HL-60/S4 (cell line): ENCODE results near the gene SSH2.
"Not testable (repeated sequence)": the region's sequence is repeated elsewhere in the genome, so short reads cannot be mapped to it uniquely, and the experiment has no call there.

Source experiments
- in situ Hi-C: fragments of 300-500 bp; cut with MboI; formaldehyde crosslinking; loops from 2 replicates; pipeline ENCODE4 v1.14.3; 2022; ENCODE audit warnings: low sequenced_read_pairs

Gene SSH2

DNA sequence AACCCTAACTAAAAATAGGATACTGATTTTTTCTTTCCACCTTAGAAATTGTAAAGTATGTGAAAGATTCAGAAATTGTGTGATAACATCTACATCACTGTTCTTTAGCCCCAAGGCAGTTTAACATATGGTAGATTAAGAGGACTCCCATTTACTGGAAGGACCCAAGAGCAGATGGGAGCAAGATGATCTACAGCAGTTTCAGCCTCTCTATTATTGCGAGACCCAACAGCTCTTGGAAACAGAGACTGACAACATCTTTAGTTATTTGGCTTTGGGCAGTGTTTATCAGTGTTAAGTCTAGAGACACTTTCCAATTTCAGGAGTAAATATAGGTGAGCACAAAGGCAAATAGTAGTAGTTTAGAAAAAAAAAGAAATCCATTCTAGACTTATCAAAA is 182.4 kb downstream of the SSH2 start:
- in situ Hi-C loops = no loop called here

DNA sequence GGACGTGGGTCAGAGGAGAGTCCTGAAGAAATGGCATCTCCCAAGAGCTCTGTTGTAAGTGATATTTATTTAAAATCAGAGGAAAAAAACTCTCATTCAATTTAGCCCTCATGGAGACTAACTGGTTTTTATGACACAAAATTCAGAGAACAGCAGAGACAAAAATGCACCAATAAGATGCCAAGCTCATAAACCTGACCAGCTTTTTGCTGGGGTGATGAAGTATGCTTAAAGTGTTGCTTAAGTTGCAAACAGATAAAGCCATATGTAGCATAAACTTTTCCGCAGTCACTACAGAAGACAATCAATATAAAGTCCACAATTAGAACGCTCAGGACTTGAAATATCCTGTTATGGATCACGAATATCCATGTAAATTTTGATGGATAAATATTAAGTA is 183.4 kb downstream of the SSH2 start:
- in situ Hi-C loops = no loop called here

DNA sequence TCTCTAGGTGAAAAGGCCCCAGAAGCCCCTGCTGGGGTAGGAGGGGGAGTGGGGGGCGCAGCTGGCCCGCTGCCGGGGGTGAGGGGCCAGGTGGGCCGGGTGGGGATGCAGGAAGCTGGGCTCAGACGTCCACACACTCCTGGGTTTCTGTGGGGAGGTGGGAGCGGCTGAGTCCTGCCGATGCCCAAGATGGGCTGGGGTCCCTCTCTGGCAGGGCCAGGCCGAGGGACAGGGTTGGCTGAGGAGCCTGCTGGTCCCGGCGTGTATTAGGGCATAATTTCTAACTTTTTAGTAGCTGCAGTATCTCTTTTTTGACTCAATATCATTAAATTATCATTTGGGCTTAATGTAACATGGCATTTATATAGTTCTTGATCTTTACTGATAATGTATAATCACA is 185.9 kb downstream of the SSH2 start:
- in situ Hi-C loops = no loop called here

DNA sequence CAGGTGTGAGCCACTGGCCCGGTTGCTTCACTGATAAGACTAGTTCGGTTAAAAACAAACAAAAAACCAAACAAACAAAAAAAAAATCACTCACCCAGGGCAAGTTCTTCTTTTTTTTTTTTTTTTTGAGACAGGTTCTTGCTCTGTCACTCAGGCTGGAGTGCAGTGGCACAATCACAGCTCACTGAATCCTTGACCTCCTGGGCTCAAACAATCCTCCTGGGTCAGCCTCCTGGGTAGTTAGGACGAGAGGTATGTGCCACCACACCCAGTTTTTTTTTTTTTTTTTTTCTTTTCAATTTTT is 187.9 kb downstream of the SSH2 start:
- in situ Hi-C loops = no loop called here

GRCh38 chr17:29740017-29740416 is 190.0 kb downstream of the SSH2 start:
- in situ Hi-C loops = no loop called here

DNA sequence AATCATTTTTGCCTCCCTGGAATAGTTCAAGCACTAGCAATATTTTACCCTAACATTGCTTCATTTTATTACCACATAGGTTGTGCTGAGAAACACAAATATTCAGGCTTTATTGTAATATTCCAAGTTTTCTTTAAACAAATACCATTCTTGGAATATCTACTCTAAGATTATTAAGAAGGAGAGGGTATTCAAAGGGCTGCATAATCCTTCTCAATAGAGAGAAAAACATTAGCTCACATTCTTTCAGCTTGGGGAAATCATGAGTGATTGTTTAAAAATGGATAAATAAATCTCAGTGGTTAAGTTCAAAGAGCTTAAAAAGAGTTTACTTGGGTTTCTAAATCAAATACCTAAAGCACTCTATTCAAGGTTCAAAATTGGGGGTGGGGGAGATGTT is 195.4 kb downstream of the SSH2 start:
- in situ Hi-C loops = no loop called here

- in situ Hi-C loops = no loop called here
These were observed 196.9 kb downstream of the SSH2 start for GRCh38 chr17:29733166-29733565.

- in situ Hi-C loops = no loop called here
These were observed 197.4 kb downstream of the SSH2 start for GRCh38 chr17:29732613-29733012.

DNA sequence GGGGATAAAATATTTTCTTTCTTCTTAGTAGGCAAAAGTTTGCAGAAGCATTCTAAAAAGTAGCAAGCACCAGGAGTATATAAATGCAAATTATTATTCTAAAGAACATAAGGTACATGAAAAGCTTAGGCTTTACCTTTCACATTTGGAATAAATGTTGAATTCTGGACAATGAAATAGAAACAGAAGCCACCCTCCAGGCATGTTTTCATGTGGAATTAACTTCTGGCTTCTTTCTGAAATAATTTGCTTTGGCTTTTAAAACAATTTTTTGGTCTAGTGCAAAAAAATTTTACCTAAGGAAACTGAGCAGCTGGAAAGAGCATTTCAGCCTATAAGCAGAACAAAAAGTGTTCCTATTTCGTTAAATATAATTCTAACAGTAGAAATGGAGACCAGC is 197.8 kb downstream of the SSH2 start:
- in situ Hi-C loops = no loop called here

DNA sequence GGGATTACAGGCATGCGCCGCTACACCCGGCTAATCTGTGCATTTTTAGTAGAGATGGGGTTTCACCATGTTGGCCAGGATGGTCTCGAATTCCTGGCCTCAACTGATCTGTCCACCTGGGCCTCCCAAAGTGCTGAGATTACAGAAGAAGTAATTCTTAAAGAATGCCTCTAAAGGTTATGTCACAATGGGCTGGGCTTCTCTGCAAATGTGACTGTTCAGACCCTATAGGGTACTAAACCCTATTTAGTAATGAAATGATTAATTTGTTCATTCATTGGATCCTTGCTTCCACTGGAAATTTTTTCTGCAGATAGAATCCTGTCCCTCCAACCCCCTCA is 198.5 kb downstream of the SSH2 start:
- in situ Hi-C loops = no loop called here

GRCh38 chr17:29728490-29728889 is 201.5 kb downstream of the SSH2 start:
- in situ Hi-C loops = no loop called here

GRCh38 chr17:29726715-29727252 is 203.2 kb downstream of the SSH2 start:
- in situ Hi-C loops = no loop called here

DNA sequence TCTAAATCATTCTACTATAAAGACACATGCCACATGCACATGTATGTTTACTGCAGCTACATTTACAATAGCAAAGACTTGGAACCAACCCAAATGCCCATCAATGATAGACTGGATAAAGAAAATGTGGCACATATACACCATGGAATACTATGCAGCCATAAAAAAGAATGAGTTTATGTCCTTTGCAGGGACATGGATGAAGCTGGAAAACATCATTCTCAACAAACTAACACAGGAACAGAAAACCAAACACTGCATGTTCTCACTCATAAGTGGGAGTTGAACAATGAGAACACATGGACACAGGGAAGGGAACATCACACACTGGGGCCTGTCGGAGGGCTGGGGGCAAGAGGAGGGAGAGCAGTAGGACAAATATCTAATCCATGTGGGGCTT is 204.6 kb downstream of the SSH2 start:
- in situ Hi-C loops = not testable (repeated sequence)

- in situ Hi-C loops = no loop called here
These were observed 206.6 kb downstream of the SSH2 start for GRCh38 chr17:29723278-29724047.

- in situ Hi-C loops = no loop called here
These were observed 207.4 kb downstream of the SSH2 start for GRCh38 chr17:29722411-29723198.

DNA sequence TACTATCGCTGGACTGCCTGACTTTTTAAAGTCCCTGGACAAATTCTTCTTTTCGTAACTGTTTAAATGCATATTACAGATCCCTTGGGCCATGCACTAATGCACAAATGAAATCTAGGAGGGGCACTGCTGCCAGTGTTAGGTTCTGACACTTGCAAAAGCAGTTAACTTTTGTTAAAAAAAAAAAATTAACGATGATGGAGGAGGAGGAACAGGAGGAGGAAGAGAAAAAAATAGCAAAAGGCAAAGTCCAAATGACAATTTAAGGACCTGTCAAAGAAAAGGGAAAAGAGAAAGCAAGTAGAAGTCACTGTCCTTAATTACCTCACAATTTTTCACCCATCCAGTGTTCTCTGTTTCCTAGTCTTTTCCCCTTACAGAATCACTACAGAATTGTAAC is 209.5 kb downstream of the SSH2 start:
- in situ Hi-C loops = no loop called here

DNA sequence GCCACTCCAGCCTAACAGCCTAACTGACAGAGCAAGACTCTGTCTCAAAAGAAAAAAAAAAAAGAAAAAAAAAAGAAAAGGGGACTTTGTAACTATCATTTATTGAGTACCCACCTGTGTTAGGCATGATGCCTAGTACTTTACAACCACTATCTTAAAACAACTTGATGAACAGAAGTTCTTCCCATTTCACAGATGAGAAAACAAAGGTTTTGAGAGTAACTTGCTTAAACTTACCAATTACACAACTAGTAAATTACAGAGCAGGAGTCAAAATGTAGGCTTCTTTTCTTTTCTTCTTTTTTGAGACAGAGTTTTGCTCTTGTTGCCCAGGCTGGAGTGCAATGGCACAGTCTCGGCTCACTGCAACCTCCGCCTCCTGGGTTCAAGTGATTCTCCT is 210.6 kb downstream of the SSH2 start:
- in situ Hi-C loops = no loop called here

- in situ Hi-C loops = no loop called here
These were observed 211.5 kb downstream of the SSH2 start for GRCh38 chr17:29718446-29719039.

DNA sequence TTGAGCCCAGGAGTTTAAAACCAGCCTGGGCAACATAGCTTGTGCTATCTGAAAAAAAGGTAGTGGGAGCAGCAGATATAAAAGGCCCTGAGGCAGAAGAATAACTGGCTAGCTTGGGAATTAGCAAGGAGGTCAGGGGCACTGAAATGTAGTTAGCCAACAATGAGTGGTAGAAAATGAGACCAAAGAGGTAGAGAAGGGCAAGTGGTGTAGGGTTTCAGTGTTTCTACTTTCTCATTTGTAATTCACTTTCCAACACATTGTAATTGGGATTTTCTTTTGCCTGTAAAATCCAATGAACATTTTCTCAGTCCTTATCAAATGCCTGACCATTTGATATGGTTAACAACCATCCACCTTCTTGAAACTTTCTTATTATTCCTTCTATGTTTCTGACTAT is 212.2 kb downstream of the SSH2 start:
- in situ Hi-C loops = no loop called here

- in situ Hi-C loops = no loop called here
These were observed 213.5 kb downstream of the SSH2 start for GRCh38 chr17:29716566-29716965.

DNA sequence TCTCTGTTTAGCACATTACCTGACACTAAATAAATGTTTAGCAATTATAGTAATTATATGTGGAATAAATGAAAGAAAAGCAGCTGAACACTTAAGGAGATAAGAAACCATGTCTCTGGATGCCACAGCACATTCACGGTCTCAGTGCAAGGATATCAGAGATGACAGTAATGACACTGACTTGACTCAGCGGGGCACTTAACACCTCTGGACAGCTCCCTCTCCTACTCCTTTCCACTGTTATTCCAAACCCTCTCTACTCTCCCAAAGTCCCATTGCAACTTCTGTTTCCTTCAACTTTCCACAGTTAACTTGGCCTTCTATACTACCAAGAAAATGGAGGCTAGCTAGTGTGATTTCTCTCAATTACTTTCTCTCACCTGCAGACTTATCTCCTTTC is 214.3 kb downstream of the SSH2 start:
- in situ Hi-C loops = no loop called here

DNA sequence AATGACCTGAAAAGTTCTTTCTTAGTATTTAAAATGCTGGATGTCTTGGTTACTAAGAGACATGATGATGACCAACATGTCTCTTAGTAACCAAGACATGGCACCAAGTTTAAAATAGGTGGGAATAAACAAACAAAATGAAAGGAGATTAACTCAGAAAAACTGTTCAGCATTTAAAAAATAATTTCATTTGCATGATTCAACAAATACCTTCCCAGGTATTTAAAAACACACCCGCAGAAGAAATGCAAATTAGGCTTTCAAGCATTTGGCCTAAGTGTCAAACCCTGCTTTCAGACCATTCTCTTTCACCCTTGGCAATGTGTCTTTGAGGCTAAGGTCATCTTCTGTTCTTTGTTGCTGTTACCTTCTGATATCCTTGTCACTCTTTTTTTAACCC is 215.9 kb downstream of the SSH2 start:
- in situ Hi-C loops = no loop called here
